Choroid plexus epithelial cell (primary cell): ENCODE data around the gene BRF1.

Experiments used
- DNase-seq: peaks from one replicate; pipeline ENCODE4 v3.0.0-alpha.2; 2010; ENCODE audit warnings: low read depth
- H3K4me3 ChIP-seq: 2 replicates; pipeline ENCODE4 v1.5.1; 2011; ENCODE audit warnings: low read depth, mild to moderate bottlenecking, control low read depth, low read length, moderate library complexity
- TF ChIP-seq, protein P1 (sequence below): conservative IDR thresholded peaks from 2 replicates; pipeline ENCODE4 v1.5.1; 2011; ENCODE audit warnings: low read depth, mild to moderate bottlenecking, control low read depth, inconsistent platforms, low read length, moderate library complexity

Gene BRF1

GRCh38 chr14:105269405-105269804 lies 31.4 kb downstream of the BRF1 start:
- TF ChIP-seq, protein P1, sequence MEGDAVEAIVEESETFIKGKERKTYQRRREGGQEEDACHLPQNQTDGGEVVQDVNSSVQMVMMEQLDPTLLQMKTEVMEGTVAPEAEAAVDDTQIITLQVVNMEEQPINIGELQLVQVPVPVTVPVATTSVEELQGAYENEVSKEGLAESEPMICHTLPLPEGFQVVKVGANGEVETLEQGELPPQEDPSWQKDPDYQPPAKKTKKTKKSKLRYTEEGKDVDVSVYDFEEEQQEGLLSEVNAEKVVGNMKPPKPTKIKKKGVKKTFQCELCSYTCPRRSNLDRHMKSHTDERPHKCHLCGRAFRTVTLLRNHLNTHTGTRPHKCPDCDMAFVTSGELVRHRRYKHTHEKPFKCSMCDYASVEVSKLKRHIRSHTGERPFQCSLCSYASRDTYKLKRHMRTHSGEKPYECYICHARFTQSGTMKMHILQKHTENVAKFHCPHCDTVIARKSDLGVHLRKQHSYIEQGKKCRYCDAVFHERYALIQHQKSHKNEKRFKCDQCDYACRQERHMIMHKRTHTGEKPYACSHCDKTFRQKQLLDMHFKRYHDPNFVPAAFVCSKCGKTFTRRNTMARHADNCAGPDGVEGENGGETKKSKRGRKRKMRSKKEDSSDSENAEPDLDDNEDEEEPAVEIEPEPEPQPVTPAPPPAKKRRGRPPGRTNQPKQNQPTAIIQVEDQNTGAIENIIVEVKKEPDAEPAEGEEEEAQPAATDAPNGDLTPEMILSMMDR: no peak
- H3K4me3 ChIP-seq: no peak overlapping the region
- no peak for DNase-seq

DNA sequence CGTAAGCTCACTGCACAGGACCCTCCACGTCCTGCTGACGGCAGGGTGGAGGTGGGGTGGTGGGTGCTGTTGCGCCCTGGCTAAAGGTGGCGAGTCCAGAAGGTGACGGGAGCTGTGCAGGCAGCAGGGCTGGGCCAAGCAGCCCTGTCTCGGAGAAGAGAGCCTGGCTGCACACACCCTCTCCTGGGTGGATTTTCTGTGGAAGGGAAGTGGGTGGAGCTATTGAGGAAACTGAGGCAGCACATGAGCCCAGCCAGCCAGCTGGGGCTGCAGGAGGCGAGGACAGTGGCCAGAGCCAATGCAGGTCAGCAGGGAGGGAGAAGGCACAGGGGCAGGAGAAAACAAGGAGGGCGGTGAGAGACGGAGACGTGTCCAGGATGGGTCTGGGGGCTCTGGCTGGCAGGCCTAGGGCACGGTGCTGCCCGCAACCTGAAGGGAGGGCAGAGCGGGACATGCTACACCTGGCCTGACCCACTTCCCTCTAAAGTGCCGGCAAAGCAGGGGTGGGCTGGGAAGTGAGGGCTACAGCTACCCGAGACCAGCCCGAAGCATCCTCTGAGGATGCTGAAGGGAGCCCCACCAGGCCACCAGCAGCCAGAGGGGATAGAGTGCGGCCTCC lies 32.0 kb downstream of the BRF1 start:
- TF ChIP-seq, protein P1: no peak
- no peak overlapping the region for H3K4me3 ChIP-seq
- DNase-seq: no peak

- no peak for DNase-seq
- TF ChIP-seq, protein P1: no peak
- no peak overlapping the region for H3K4me3 ChIP-seq
Observed at GRCh38 chr14:105267820-105268548, 32.8 kb downstream of the BRF1 start.

DNA sequence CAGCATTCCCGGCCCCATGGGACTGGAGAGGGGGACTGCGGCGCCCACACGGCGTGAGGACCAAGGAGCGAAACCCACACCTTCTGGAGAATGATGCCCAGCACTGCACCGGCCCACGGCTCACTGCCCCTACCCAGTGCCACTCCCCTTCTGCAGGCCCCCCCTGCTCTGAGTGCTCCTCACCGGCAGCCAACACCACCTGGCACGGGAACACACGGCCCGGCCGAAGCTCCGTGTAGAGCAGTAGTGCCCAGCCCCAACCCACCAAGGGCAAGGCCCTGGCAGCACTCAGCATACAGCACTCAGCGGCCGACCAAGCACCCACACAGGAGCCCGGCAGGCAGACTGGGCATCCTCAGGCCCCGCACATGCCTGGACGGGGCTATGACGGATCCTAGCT lies 39.0 kb downstream of the BRF1 start:
- no peak overlapping the region for H3K4me3 ChIP-seq
- TF ChIP-seq, protein P1: no peak
- DNase-seq: no peak

GRCh38 chr14:105260959-105261358 lies 39.8 kb downstream of the BRF1 start:
- DNase-seq: no peak
- TF ChIP-seq, protein P1: no peak
- no peak overlapping the region for H3K4me3 ChIP-seq

GRCh38 chr14:105258846-105259245 lies 42.0 kb downstream of the BRF1 start:
- no peak for DNase-seq
- H3K4me3 ChIP-seq: no peak overlapping the region
- TF ChIP-seq, protein P1: no peak

DNA sequence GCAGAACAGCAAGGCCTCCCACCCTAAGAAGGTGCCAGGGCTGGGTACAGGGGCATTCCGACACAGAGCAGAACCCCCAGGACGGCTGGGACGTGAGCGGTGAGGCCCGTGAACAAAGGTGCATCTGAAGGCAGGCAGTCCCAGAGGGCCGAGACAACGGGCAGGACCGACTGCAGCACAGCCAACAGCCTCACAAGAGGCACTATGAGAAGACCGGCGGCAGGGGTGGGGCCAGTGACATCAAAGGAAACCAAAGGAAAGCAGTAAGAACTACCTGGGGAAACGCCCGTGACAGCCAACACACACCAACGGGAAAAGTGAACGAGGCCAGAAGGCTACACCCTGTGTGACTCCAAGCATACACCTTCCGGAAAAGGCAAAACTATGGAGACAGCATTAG lies 43.3 kb downstream of the BRF1 start:
- H3K4me3 ChIP-seq: no peak overlapping the region
- TF ChIP-seq, protein P1: no peak
- no peak for DNase-seq
